HG03354 (cell line): Measurements from ENCODE around the gene RCOR1.

ENCODE experiments used
- ATAC-seq: cut with Tn5 transposase; IDR thresholded peaks from one replicate; pipeline ENCODE4 v1.9.1; 2021; ENCODE audit warnings: mild to moderate bottlenecking; ENCODE audit not compliant: unreplicated experiment, poor library complexity, severe bottlenecking

Gene RCOR1

DNA sequence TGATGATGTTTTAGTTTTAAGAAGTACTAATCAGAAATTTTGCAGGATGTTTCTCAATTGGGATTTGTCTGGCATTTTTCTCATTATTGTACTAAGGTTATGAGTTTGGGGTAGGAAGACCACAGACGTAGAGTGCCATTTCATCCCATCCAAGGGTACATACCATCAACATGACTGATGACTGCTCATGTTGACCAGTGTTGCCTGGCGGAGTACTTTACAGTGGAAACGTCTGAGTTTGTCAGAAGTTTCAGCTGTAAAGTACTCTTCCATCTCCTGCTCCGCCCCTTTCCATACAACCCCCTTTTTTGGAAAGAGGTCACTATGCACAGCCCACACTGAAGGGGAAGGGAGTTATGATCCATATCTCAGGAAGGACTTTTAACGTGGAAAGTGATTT lies 74.2 kb downstream of the RCOR1 start:
- ATAC-seq, result no peak

DNA sequence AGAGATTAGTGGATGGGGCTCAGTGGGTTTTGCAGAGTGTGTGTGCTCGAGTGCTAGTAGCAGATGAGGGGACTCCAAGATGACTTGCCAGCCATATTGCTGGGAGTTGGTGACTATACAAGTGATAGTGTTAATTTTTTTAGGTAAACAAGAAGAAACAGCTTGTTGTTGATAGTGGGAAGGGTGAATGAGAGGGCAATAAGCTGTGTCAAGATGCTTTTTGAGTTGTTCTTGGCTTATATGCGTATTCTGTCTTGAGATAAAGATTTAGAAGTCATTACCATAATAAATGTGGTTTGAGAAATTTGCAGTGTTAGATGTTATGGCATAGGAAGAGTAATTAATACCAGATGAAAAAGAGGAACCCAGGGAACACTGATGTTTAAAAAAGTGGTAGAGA lies 75.3 kb downstream of the RCOR1 start:
- ATAC-seq, result no peak

DNA sequence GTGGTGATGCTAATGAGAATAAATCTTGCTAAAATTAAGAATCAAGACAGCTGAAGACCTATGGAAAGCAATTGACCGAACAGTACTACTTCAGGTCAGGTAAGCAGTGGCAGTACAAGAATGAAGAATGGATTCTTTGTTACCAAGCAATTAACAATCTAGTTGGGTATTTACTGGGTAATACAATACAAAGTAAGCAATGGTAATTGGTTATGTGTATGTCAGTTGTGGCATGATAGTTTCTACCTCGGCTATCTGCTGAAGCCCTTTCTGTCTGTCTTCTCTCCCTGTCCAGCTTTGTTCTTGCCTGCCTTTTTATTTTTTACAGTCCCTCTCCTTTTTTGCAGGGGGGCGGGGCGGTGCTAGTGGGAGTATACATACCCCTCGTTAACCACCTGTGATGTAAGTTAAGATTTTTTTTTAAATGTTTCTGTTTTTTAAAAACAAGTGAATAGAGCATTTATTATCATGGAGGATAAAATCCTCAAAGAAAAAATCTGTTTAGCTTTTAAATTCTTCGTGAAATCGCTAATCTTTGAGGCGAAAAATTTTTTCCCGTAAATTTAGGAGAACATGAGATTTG lies 75.9 kb downstream of the RCOR1 start:
- no peak for ATAC-seq

DNA sequence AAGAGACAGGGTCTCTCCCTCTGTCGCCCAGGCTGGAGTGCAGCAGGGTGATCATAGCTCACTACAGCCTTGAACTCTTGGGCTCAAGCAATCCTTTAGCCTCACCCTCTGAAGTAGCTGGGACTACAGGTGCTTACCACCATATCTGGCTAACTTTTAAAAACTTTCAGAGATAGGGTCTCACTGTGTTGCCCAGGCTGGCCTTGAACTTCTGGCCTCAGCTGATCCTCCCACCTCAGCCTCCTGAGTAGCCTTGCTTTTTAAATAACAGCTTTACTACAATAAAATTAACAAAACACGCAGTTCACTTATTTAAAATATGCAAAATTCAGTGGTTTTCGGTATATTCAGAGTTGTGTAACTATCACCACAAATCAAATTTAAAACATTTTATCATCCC lies 79.0 kb downstream of the RCOR1 start:
- ATAC-seq, result no peak

DNA sequence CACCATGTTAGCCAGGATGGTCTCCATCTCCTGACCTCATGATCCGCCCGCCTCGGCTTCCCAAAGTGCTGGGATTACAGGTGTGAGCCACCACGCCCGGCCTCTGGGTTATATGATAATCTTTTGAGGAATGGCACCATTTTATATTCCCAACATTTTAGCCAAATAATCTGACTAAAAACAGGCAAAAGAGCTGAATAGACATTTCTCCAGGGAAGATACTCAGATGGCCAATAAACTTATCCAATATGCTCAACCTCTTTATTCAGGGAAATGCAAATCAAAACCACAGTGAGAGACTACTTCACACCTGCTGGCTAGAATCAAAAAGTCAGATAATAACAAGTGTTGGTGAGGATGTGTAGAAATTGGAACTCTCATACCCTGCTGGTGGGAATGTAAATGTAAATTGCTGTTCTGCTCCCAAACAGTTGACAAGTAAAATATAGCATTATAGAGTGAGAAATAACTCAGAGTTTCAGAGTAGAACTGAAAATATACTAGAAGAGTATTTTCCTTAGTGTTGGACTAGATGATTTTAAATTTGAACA lies 80.0 kb downstream of the RCOR1 start:
- ATAC-seq, result no peak

- ATAC-seq, result no peak
These were observed 82.9 kb downstream of the RCOR1 start for GRCh38 chr14:102675396-102675795.

- no peak for ATAC-seq
These were observed 85.9 kb downstream of the RCOR1 start for GRCh38 chr14:102678394-102678793.

GRCh38 chr14:102683399-102684297 lies 91.2 kb downstream of the RCOR1 start:
- ATAC-seq, result no peak

DNA sequence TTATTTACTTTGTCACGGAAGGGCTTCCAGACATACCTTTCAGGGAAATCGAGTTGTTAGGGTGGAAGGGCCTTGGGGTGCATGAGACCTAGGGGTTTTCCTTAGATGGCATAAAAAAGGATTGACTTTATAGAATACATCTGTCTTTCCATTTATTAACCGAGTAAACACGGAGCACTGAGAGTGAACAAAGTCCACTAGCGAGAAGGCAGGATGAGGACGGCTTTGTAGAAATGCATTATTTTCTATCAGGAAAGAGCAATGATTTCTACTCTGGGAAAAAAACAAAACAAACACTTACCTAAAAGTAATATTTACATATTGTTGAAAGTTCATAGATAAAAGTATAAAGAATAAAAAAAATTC lies 91.8 kb downstream of the RCOR1 start:
- ATAC-seq, result no peak

DNA sequence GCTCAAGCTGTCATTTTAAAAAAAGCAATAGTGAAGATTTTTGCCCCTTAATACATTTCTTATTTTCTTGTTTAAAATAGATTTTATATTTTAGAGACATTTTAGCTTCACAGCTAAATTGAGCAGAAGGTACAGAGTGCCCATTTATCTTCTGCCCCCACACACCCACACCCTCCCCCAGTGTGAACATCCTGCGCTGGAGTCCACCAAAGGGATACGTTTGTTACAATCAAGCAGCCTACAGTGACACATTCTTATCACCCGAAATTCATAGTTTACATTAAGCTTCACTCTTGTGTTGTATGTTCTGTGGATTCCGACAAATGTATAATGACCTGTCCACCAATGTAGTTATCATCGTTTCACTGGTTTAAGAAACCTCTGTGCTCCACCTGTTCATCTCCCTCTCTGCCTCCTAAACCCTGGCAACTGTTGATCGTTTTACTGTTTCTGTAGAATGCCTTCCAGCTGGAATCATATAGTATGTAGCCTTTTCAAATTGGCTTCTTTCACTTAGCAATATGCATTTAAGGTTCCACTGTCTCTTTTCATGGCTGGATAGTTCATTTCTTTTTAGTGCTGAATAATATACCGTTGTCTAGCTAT lies 93.8 kb downstream of the RCOR1 start:
- no peak for ATAC-seq

DNA sequence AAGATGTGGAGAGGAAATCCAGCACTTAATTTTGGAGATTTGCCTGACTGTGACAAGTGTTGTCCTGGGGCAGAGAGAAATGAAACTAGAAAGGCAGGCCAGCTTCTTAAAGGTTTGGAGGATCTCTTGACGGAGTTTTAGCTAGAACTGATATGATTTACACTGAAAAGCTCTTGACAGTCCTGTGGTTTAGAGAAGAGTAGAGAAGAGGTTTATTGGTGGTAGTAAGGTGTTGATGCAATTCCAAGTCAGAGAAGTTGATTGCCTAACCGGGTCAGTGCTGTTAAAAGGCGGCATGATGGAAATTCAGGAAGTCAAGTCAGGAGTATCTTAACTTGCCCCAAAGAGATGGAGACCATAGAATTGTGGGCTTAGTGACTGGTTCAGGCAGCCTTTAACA lies 95.8 kb downstream of the RCOR1 start:
- no peak for ATAC-seq

DNA sequence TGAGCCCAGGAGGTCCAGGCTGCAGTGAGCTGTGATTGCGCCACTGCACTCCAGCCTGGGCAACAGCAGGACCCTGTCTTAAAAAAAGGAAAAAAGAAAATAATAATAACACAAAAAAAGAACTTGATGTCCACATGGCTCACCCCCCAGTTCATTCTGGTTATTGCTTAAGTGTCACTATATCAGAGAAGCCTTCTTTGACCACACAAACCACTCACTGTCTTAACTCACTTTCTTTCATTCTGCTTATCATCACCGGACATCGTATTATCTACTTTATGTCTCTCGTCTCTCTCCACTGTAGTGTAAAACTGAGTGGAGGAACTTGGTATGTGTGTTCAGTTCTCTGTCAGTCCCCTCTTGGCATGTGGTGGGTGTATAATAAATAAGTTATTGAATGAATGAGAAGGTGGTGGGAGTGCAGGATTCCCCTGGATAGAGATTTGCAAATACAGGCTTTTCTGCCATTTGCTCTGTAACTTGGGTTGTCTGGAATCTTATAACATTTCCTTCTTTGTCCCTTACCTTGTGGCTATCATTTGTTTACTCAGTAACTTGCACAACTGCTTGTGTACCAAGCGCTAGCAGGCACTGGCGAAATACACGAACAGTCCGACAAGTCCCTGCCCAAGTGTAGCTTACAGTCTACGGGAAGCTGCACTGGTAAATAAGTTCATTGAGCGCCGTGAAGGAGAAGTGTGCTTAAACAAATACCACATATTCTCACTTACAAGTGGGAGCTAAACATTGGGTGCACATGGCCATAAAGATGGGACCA lies 98.2 kb downstream of the RCOR1 start:
- no peak for ATAC-seq

DNA sequence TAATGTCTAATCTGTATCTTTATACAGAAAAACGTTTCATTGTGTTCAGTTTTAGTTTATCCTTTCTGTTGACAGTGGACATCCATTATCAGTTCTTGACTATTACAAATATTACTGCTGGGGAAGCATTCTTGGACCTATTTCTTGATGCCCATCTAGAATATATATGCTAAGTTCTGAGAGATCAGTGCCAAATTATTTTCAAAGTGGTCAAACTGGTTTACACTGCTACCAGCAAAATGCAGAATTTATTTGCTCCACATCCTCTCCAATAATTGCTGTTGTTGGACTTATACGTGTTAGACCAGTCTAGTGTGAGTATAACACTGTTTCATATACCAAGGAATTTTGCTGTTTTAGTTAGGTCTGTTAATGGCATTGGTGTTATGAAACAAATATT lies 99.3 kb downstream of the RCOR1 start:
- no peak for ATAC-seq

DNA sequence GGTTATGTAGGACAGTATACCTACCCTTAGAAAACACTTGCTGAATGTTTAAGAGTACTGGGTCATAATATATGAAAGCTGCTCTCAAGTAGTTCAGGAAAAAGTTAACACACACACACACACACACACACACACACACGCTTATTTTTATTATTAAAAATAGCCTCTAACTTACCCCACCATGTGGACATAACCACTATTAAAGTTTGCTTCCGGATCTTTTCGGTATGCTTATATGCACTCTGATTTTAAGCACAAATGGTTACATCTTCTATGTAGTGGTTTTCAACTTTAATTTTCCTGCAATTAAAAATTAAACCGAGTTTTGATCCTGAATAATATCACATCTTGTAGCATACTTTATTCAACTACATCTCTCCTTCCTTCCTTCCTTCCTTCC lies 99.9 kb downstream of the RCOR1 start:
- no peak for ATAC-seq

GRCh38 chr14:102693006-102693755 lies 100.7 kb downstream of the RCOR1 start:
- no peak for ATAC-seq

- ATAC-seq, result peak; percentile 48
These were observed 102.2 kb downstream of the RCOR1 start for GRCh38 chr14:102694530-102695166.

DNA sequence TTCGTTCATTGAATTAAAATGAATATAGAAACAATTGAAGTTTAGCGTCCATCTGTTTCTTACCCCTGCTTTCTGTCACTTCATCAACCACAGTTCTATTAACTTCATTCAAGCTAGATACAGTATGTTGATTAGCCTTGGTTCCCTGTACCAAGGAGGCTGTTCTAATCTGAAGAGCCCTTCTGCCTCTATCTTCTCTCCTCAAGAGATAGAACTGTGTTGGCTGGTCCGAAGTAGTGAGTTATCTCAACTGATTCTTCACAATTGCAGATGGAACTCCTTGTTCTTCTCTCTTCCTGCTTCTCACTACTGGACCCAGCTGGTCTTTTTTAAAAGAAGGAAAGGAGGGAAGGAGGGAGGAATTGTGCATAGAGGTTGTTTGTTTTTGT lies 102.7 kb downstream of the RCOR1 start:
- ATAC-seq, result no peak

DNA sequence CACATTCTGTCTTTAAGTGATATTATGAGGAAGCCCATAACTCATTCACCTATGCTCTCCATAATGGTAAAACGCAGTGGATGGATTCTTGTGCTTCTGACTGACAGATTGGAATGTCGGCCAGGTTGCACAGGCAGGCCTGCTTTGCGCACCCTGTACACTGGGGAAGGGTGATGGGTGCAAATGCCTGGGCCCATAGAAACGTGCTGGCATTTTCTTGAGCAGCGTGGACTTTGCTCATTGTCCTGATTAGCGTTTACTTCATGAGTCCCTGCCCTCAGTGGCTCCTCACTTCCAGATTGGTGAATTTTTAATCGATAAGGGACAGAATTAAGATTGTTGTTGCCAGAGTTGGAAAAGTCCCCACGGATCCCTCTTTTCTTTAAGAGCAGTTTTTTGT lies 103.9 kb downstream of the RCOR1 start:
- no peak for ATAC-seq
